ENCODE measurements around the gene MRAP. TPM values are rescaled to one million over a fixed set of nuclear protein-coding genes. Genes with fewer than 3 reads are reported as not detected.
"Not testable (repeated sequence)": the region's sequence is repeated elsewhere in the genome, so short reads cannot be mapped to it uniquely, and the experiment has no call there.

The MRAP gene
- not detected in 2 replicates for total RNA-seq (2014; rRNA removed; shearing (Covaris generic))

- no peak for DNase-seq (ENCODE audit: low read depth)
Measured at GRCh38 chr21:32298658-32299081, at the start of gene MRAP. MRAP (plus strand) TSS chr21:32298855; CDS start chr21:32298972, 117 bp downstream.

GRCh38 chr21:32249511-32250280 lies 49.0 kb upstream of the MRAP start:
- no peak for DNase-seq (ENCODE audit: low read depth)

GRCh38 chr21:32252136-32252535 lies 46.5 kb upstream of the MRAP start:
- DNase-seq (ENCODE audit: low read depth), result no peak

GRCh38 chr21:32253215-32253641 lies 45.4 kb upstream of the MRAP start:
- peak; percentile 5 for DNase-seq (ENCODE audit: low read depth)

GRCh38 chr21:32256251-32256650 lies 42.4 kb upstream of the MRAP start:
- DNase-seq (ENCODE audit: low read depth), result no peak

GRCh38 chr21:32256873-32257620 lies 41.6 kb upstream of the MRAP start:
- DNase-seq (ENCODE audit: low read depth), result peak; percentile 94

- DNase-seq (ENCODE audit: low read depth), result peak; percentile 87
Measured at GRCh38 chr21:32257962-32258785, 40.5 kb upstream of the MRAP start.

GRCh38 chr21:32258786-32259048 lies 39.9 kb upstream of the MRAP start:
- DNase-seq (ENCODE audit: low read depth), result not testable (repeated sequence)

GRCh38 chr21:32260130-32260529 lies 38.5 kb upstream of the MRAP start:
- no peak for DNase-seq (ENCODE audit: low read depth)

- DNase-seq (ENCODE audit: low read depth), result no peak
Measured at GRCh38 chr21:32261929-32262328, 36.7 kb upstream of the MRAP start.

- not testable (repeated sequence) for DNase-seq (ENCODE audit: low read depth)
Measured at GRCh38 chr21:32265321-32265720, 33.3 kb upstream of the MRAP start.

- no peak for DNase-seq (ENCODE audit: low read depth)
Measured at GRCh38 chr21:32270748-32271147, 27.9 kb upstream of the MRAP start.

GRCh38 chr21:32276671-32277070 lies 22.0 kb upstream of the MRAP start:
- no peak for DNase-seq (ENCODE audit: low read depth)

GRCh38 chr21:32278103-32278502 lies 20.6 kb upstream of the MRAP start:
- DNase-seq (ENCODE audit: low read depth), result peak; percentile 18

- peak; percentile 98 for DNase-seq (ENCODE audit: low read depth)
Measured at GRCh38 chr21:32278518-32279376, 19.9 kb upstream of the MRAP start, which contains the start of gene MIS18A. MIS18A (minus strand) TSS chr21:32279049; CDS start chr21:32279014, 35 bp downstream.

GRCh38 chr21:32279377-32279680 lies 19.3 kb upstream of the MRAP start:
- DNase-seq (ENCODE audit: low read depth), result no peak

GRCh38 chr21:32281531-32281930 lies 17.1 kb upstream of the MRAP start:
- DNase-seq (ENCODE audit: low read depth), result peak; percentile 34

GRCh38 chr21:32282992-32283391 lies 15.7 kb upstream of the MRAP start:
- DNase-seq (ENCODE audit: low read depth), result no peak

- DNase-seq (ENCODE audit: low read depth), result no peak
Measured at GRCh38 chr21:32285476-32285875, 13.2 kb upstream of the MRAP start.

- no peak for DNase-seq (ENCODE audit: low read depth)
Measured at GRCh38 chr21:32297449-32297848, 1.2 kb upstream of the MRAP start.

GRCh38 chr21:32298148-32298559 lies 501 bp upstream of the MRAP start:
- no peak for DNase-seq (ENCODE audit: low read depth)
